CD1c-positive myeloid dendritic cell (primary cell): ENCODE data around the gene TMEM69.
"Not testable (repeated sequence)": the region's sequence is repeated elsewhere in the genome, so short reads cannot be mapped to it uniquely, and the experiment has no call there.

Source experiments
- DNase-seq: peaks from one replicate; pipeline ENCODE4 v3.0.0-alpha.2; 2016; ENCODE audit errors: extremely low spot score

The TMEM69 gene, protein sequence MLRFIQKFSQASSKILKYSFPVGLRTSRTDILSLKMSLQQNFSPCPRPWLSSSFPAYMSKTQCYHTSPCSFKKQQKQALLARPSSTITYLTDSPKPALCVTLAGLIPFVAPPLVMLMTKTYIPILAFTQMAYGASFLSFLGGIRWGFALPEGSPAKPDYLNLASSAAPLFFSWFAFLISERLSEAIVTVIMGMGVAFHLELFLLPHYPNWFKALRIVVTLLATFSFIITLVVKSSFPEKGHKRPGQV

GRCh38 chr1:45687754-45688740 is at the start of gene TMEM69:
Gene TMEM69 (plus strand): TSS chr1:45688181. CDS start chr1:45691069, 2,888 bp downstream.
- peak; percentile 92 for DNase-seq

DNA sequence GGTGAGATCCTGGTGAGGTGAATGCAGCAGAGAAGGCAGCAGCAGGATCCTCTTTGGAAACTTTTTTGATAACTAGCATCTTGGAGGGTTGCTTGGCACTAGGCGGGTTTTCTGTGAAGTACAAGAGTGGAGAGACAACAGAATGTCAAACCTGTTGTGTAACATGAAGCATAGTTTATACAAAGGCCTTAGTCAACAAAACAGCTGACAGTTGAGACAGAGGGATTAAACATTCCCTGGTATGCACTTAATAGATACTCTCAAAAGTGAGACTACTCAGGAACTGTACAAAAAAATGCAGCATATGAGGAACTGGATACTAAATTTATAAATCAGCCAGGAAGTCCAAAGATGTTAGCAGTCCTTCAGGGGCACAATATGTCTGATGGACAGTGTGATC is 47.7 kb upstream of the TMEM69 start:
- DNase-seq = no peak

- DNase-seq = no peak
These were observed 44.7 kb upstream of the TMEM69 start for GRCh38 chr1:45643321-45643720.

DNA sequence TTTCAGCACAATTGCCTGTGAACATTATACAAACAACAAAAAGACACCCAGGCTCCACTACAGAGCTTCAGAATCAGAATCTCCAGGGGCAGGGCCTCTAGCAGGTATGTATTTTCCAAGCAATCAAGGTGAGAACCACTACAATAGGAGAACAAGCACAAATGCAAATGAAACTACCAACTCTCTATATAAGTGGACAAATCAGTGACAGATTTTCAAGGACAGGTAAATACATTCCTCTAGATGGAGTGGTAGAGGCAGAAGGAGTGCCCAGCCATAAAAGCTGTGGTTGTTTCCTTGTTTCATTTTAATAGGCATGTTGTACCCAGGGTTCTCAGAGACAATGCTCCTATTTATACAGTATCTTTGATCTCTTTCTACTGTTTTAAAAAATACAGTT is 44.0 kb upstream of the TMEM69 start:
- no peak for DNase-seq

DNA sequence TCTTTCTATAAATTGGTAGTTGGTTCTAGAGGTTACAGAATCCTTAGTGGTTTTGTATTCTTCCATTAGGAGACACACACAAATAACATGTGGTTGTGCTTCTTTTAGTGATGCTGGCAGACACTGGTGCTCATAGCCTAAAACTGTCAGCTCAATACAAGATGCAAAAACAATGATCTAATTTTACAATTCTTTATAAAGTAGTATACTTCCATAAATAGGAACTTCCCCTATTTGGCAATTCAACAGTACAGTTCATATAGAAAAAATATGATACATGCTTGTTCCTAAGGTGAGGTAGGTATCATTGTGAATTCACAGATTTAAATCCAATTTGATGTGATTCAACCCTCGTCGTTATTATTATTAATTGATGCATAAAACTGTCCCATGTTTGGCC is 43.3 kb upstream of the TMEM69 start:
- DNase-seq = peak; percentile 19

GRCh38 chr1:45647248-45648021 is 40.5 kb upstream of the TMEM69 start:
- DNase-seq = peak; percentile 72

GRCh38 chr1:45654540-45655280 is 33.3 kb upstream of the TMEM69 start:
- no peak for DNase-seq

- DNase-seq = no peak
These were observed 31.3 kb upstream of the TMEM69 start for GRCh38 chr1:45656573-45657226.

- DNase-seq = no peak
These were observed 29.8 kb upstream of the TMEM69 start for GRCh38 chr1:45658171-45658570.

GRCh38 chr1:45659222-45659621 is 28.8 kb upstream of the TMEM69 start:
- DNase-seq = no peak

DNA sequence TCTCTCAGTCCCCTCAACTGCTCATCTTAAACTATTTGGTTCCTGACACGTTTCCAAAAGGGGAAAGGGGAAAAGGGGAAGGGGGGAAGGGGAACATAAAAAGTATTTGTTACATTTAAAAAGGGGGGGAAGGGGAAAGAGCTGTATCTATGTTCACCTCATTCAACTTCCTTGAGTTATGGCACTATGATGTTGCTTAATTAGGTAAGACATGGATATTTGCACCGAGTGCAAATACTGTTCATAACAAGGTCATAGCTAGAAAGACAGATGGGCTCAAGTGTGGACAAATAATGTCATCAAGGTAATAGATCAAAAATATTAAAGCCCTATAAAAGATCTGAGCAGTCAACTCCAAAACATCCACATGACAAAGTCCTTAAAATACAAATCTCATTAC is 27.6 kb upstream of the TMEM69 start:
- no peak for DNase-seq

- DNase-seq = no peak
These were observed 21.1 kb upstream of the TMEM69 start for GRCh38 chr1:45666836-45667235.

DNA sequence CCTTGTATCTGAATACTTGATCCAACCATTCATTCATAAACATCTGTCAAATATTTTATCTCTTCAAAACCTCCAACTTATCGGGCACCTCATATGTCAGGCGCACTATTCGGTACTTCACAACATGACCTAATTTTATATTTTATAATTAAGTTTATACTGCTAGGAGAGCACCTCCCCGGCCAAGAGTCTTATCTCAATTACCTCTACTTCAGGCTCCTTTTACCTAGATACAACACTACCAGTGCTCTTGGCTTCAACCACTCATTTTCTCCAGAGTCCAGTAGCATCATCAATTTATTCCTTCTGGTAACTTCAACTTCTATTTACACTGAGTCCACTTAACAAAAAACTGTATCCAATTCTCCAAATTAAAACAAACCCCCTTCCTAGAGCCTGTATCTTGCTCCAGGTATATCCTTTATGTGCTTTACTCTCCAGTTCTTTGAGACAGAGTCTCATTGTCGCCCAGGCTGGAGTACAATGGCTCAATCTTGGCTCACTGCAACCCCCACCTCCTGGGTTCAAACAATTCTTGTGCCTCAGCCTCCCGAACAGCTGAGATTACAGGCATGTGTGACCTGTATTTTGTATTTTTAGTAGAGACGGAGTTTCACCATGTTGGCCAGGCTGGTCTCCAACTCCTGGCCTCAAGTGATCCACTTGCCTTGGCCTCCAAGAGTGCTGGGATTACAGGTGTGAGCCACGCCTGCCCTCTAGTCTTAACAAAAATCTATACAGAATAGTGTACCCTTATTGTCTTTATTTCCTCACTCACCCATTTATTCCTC is 20.5 kb upstream of the TMEM69 start:
- no peak for DNase-seq

DNA sequence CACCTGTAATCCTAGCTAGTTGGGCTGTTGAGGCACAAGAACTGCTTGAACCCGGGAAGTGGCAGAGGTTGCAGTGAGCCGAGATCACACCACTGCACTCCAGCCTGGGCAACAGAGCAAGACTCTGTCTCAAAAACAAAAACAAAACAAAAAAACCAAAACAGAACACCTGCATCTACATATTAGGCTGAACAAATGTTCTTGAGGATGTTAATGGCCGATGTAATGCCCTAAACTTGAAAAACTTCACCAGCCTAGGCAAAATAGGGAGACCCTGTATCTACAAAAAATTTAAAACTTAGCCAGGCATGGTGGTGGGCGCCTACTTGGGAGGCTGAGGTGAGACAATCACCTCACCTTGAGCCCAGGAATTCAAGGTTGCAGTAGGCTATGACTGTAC is 19.5 kb upstream of the TMEM69 start:
- no peak for DNase-seq

GRCh38 chr1:45669379-45669778 is 18.6 kb upstream of the TMEM69 start:
- DNase-seq = no peak

DNA sequence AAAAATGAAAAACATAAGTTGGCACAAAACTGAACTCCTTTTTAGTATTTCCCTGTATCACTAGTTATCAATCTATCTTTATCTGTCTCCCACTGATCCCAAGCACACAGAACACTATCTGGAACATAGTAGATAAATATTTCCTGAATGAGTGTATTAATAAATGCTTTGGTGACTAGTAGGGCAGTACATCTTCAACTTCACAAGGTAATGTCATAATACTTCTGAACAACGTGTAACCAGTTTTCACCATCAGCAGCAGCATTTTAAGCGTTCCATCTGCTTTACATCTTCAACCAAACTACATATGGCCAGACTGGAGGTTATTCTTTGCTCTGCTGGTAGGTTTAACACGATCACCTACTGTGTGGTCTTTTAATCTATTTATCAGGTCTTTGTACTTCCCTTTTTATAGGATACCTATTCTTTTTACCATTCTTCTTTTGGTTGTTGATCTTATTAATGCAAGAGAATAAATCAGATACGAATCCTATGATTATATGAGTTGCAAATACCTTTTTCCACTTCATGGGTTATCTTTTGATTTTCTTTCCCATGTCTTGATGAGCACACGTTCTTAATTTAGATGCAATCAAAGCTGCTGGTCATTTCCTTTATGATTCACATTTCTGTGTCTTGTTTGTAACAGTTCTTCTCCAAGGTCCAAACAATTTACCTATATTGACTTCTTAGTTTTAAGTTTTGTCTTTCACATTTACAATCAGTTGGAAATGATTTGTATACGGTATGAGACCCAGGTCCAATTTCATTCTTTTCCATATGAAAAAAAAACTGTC is 17.9 kb upstream of the TMEM69 start:
- no peak for DNase-seq

DNA sequence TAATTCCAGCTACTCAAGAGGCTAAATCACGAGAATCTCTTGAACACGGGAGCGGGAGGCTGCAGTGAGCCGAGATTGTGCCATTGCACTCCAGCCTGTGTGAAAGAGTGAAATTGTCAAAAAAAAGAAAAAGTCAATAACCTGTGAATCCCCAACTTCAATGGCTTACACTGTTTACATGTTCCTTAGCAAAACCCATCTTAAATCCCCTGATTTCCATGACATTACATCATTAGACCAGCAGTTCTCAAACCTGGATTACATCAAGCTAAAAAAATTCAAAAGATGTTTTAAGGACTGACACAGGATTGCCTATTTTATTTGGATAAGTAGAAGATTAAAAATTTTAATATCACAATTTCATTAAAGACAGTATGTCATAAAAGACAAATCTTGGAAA is 14.0 kb upstream of the TMEM69 start:
- DNase-seq = no peak

DNA sequence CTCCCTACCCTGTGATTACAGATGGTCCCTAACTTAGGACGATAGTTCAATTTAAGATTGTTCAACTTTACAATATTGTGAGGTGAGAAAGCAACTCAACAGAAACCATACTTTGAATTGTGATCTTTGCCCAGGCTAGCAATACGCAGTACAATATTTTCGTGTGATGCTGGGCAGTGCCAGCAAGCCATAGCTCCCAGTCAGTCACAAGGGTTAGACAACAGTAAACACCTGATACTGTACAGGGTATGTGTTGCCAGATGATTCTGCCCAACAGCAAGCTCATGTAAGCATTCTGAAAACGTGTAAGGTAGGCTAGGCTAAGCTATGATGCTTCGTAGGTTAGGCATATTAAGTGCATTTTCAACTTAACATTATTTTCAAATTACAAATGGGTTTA is 13.5 kb upstream of the TMEM69 start:
- no peak for DNase-seq

DNA sequence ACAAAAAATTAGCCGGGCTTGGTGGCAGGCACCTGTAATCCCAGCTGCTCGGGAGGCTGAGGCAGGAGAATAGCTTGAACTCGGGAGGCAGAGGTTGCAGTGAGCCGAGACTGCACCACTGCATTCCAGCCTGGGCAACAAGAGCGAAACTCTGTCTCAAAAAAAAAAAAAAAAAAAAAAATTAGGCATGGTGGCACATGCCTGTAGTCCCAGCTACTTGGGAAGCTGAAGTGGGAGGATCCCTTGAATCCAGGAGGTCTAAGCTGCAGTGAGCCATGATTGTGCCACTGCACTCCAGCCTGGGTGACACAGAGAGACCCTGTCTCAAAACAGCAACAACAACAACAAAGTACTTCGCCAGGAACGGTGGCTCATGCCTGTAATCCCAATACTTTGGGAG is 11.4 kb upstream of the TMEM69 start:
- not testable (repeated sequence) for DNase-seq
